Measurements from ENCODE around the gene INSR.
A peak's percentile ranks its signal among the peaks of the same experiment; 100 is the strongest.

Gene INSR

GRCh38 chr19:7292352-7292949, 1.8 kb downstream of the INSR start:
- H3K4me1 ChIP-seq (ENCODE audit: control insufficient read depth, insufficient read depth, low read length): peaks cover 9% of the 10 kb centered on the region
- H3K27ac ChIP-seq (ENCODE audit: low read depth, low read length): peak overlapping the region; percentile 81
- H3K36me3 ChIP-seq (ENCODE audit: control insufficient read depth, insufficient read depth, low read length): no peaks in the 10 kb centered on the region
- H3K4me3 ChIP-seq (ENCODE audit: low read length): peak overlapping the region; percentile 75
- H3K27me3 ChIP-seq (ENCODE audit: control insufficient read depth, insufficient read depth, low read length): no peaks in the 10 kb centered on the region
- no peak overlapping the region for H3K9ac ChIP-seq (ENCODE audit: low read length)

- no peak overlapping the region for H3K9ac ChIP-seq (ENCODE audit: low read length)
- no peaks in the 10 kb centered on the region for H3K27me3 ChIP-seq (ENCODE audit: control insufficient read depth, insufficient read depth, low read length)
- peaks cover 4% of the 10 kb centered on the region for H3K4me1 ChIP-seq (ENCODE audit: control insufficient read depth, insufficient read depth, low read length)
- H3K4me3 ChIP-seq (ENCODE audit: low read length): no peak overlapping the region
- no peaks in the 10 kb centered on the region for H3K36me3 ChIP-seq (ENCODE audit: control insufficient read depth, insufficient read depth, low read length)
- H3K27ac ChIP-seq (ENCODE audit: low read depth, low read length): no peak overlapping the region
These were observed 5.2 kb downstream of the INSR start for GRCh38 chr19:7288977-7289376.

- H3K36me3 ChIP-seq (ENCODE audit: control insufficient read depth, insufficient read depth, low read length): no peaks in the 10 kb centered on the region
- H3K27ac ChIP-seq (ENCODE audit: low read depth, low read length): no peak overlapping the region
- peaks cover 4% of the 10 kb centered on the region for H3K4me1 ChIP-seq (ENCODE audit: control insufficient read depth, insufficient read depth, low read length)
- no peaks in the 10 kb centered on the region for H3K27me3 ChIP-seq (ENCODE audit: control insufficient read depth, insufficient read depth, low read length)
- no peak overlapping the region for H3K4me3 ChIP-seq (ENCODE audit: low read length)
- no peak overlapping the region for H3K9ac ChIP-seq (ENCODE audit: low read length)
These were observed 6.1 kb downstream of the INSR start for GRCh38 chr19:7288131-7288530.

GRCh38 chr19:7287722-7288121, 6.5 kb downstream of the INSR start:
- no peak overlapping the region for H3K4me3 ChIP-seq (ENCODE audit: low read length)
- H3K4me1 ChIP-seq (ENCODE audit: control insufficient read depth, insufficient read depth, low read length): peaks cover 2% of the 10 kb centered on the region
- no peak overlapping the region for H3K27ac ChIP-seq (ENCODE audit: low read depth, low read length)
- H3K36me3 ChIP-seq (ENCODE audit: control insufficient read depth, insufficient read depth, low read length): no peaks in the 10 kb centered on the region
- no peak overlapping the region for H3K9ac ChIP-seq (ENCODE audit: low read length)
- no peaks in the 10 kb centered on the region for H3K27me3 ChIP-seq (ENCODE audit: control insufficient read depth, insufficient read depth, low read length)

- H3K36me3 ChIP-seq (ENCODE audit: control insufficient read depth, insufficient read depth, low read length): no peaks in the 10 kb centered on the region
- no peak overlapping the region for H3K4me3 ChIP-seq (ENCODE audit: low read length)
- H3K27me3 ChIP-seq (ENCODE audit: control insufficient read depth, insufficient read depth, low read length): no peaks in the 10 kb centered on the region
- H3K27ac ChIP-seq (ENCODE audit: low read depth, low read length): no peak overlapping the region
- H3K4me1 ChIP-seq (ENCODE audit: control insufficient read depth, insufficient read depth, low read length): no peaks in the 10 kb centered on the region
- H3K9ac ChIP-seq (ENCODE audit: low read length): no peak overlapping the region
These were observed 13.1 kb downstream of the INSR start for GRCh38 chr19:7280940-7281666.

GRCh38 chr19:7272856-7273578, 21.2 kb downstream of the INSR start:
- Histone ChIP-seq H3K27me3 (ENCODE audit: control insufficient read depth, insufficient read depth, low read length) (no peaks in the 10 kb centered on the region), H3K9ac (ENCODE audit: low read length) (no peak overlapping the region), H3K4me3 (ENCODE audit: low read length) (no peak overlapping the region), H3K36me3 (ENCODE audit: control insufficient read depth, insufficient read depth, low read length) (no peaks in the 10 kb centered on the region), H3K4me1 (ENCODE audit: control insufficient read depth, insufficient read depth, low read length) (no peaks in the 10 kb centered on the region), H3K27ac (ENCODE audit: low read depth, low read length) (no peak overlapping the region)

- Histone ChIP-seq H3K9ac (ENCODE audit: low read length) (no peak overlapping the region), H3K36me3 (ENCODE audit: control insufficient read depth, insufficient read depth, low read length) (peaks cover 9% of the 10 kb centered on the region), H3K4me3 (ENCODE audit: low read length) (no peak overlapping the region), H3K4me1 (ENCODE audit: control insufficient read depth, insufficient read depth, low read length) (no peaks in the 10 kb centered on the region), H3K27ac (ENCODE audit: low read depth, low read length) (no peak overlapping the region), H3K27me3 (ENCODE audit: control insufficient read depth, insufficient read depth, low read length) (no peaks in the 10 kb centered on the region)
These were observed 25.5 kb downstream of the INSR start for GRCh38 chr19:7268705-7269098.

GRCh38 chr19:7267792-7268704, 26.2 kb downstream of the INSR start:
- Histone ChIP-seq H3K27me3 (ENCODE audit: control insufficient read depth, insufficient read depth, low read length) (no peaks in the 10 kb centered on the region), H3K9ac (ENCODE audit: low read length) (no peak overlapping the region), H3K36me3 (ENCODE audit: control insufficient read depth, insufficient read depth, low read length) (peaks cover 9% of the 10 kb centered on the region), H3K4me3 (ENCODE audit: low read length) (no peak overlapping the region), H3K27ac (ENCODE audit: low read depth, low read length) (no peak overlapping the region), H3K4me1 (ENCODE audit: control insufficient read depth, insufficient read depth, low read length) (no peaks in the 10 kb centered on the region)

- Histone ChIP-seq H3K4me1 (ENCODE audit: control insufficient read depth, insufficient read depth, low read length) (peaks cover 11% of the 10 kb centered on the region), H3K27me3 (ENCODE audit: control insufficient read depth, insufficient read depth, low read length) (no peaks in the 10 kb centered on the region), H3K4me3 (ENCODE audit: low read length) (no peak overlapping the region), H3K9ac (ENCODE audit: low read length) (no peak overlapping the region), H3K27ac (ENCODE audit: low read depth, low read length) (no peak overlapping the region), H3K36me3 (ENCODE audit: control insufficient read depth, insufficient read depth, low read length) (peaks cover 9% of the 10 kb centered on the region)
These were observed 27.4 kb downstream of the INSR start for GRCh38 chr19:7266832-7267231.

- no peak overlapping the region for H3K9ac ChIP-seq (ENCODE audit: low read length)
- H3K4me1 ChIP-seq (ENCODE audit: control insufficient read depth, insufficient read depth, low read length): peaks cover 12% of the 10 kb centered on the region
- no peak overlapping the region for H3K27ac ChIP-seq (ENCODE audit: low read depth, low read length)
- H3K4me3 ChIP-seq (ENCODE audit: low read length): no peak overlapping the region
- H3K36me3 ChIP-seq (ENCODE audit: control insufficient read depth, insufficient read depth, low read length): peaks cover 9% of the 10 kb centered on the region
- H3K27me3 ChIP-seq (ENCODE audit: control insufficient read depth, insufficient read depth, low read length): no peaks in the 10 kb centered on the region
These were observed 28.3 kb downstream of the INSR start for GRCh38 chr19:7265963-7266362.

- H3K27ac ChIP-seq (ENCODE audit: low read depth, low read length): no peak overlapping the region
- H3K27me3 ChIP-seq (ENCODE audit: control insufficient read depth, insufficient read depth, low read length): no peaks in the 10 kb centered on the region
- H3K4me3 ChIP-seq (ENCODE audit: low read length): no peak overlapping the region
- H3K36me3 ChIP-seq (ENCODE audit: control insufficient read depth, insufficient read depth, low read length): peaks cover 9% of the 10 kb centered on the region
- peaks cover 12% of the 10 kb centered on the region for H3K4me1 ChIP-seq (ENCODE audit: control insufficient read depth, insufficient read depth, low read length)
- H3K9ac ChIP-seq (ENCODE audit: low read length): no peak overlapping the region
These were observed 29.4 kb downstream of the INSR start for GRCh38 chr19:7264858-7265257.

- H3K9ac ChIP-seq (ENCODE audit: low read length): no peak overlapping the region
- H3K27me3 ChIP-seq (ENCODE audit: control insufficient read depth, insufficient read depth, low read length): no peaks in the 10 kb centered on the region
- H3K4me1 ChIP-seq (ENCODE audit: control insufficient read depth, insufficient read depth, low read length): peaks cover 12% of the 10 kb centered on the region
- peaks cover 9% of the 10 kb centered on the region for H3K36me3 ChIP-seq (ENCODE audit: control insufficient read depth, insufficient read depth, low read length)
- no peak overlapping the region for H3K27ac ChIP-seq (ENCODE audit: low read depth, low read length)
- H3K4me3 ChIP-seq (ENCODE audit: low read length): no peak overlapping the region
These were observed 30.7 kb downstream of the INSR start for GRCh38 chr19:7263521-7263920.
